ENCODE results near the gene ZKSCAN7. TPM values are rescaled to one million over a fixed set of nuclear protein-coding genes. Genes with fewer than 3 reads are reported as not detected.

ZKSCAN7 gene
- total and polyA plus RNA-seq, 2 experiments from 2014 or later: 4.7 to 17.8 TPM

DNA sequence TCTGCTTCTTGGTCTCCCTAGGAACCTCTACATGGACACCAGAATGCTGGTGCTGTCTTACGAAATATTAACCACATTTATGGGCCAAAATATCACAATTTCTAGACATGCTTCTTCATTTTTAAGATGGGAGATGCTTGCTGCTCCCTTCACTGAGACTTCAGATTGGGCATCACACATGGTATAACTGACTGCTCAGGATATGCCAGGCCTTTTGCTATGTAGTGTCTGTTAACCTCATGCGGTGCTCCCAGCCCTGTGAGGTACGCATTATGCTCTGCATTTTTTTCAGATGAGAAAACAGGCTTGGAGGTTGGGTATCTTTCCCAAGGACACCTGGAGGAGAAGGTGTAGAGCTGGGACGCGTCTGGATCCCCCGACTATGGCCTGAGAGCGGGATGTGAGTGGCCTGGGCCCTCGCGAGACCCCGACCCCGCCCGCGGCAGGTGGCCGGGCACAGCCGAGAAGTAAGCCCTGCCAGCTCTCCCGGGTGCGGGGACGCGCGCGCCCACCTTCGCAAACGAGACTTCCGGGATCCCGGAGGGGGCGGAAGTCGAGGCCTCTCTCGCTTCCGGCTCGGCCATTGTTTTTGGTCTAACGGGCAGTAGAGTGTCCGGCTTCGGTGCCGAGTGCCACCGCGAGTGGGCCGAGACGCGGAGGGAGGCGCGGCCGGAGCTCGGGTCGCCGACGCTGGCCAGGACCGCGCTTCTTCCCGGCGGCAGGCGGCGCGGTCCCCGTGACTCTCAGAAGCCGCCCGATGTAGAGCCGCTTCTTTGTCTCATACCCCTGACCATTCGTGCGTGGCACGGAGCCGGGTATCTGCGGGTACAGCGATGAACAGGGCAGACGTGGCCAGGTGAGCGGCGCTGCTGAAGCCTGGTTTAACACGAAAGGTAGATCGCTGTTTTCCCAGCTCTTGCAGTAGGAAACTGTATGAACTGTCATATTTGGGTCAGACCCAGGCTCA, at the start of gene ZKSCAN7 (continued):
- TF ChIP-seq POLR2AphosphoS5 (IDR thresholded peaks at IDR 0.05; ENCODE audit: low read depth): peak; percentile 84

DNA sequence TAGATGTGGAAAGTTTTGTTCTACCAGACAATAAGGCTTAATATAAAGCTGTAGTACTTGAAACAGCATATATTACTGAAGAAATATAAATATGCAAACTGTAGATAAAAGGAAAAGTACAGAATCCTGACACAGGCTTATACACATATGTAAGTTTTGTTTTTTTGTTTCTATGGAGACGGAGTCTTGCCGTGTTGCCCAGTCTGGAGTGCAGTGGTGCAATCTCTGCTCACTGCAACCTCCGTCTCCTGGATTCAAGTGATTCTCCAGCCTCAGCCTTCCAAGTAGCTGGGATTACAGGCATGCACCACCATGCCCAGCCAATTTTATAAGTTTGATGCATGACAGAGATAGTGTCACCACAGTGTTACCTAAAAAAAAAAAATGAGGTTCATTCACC, 48.4 kb upstream of the ZKSCAN7 start:
- DNase-seq (ENCODE audit: low spot score) (no peak), ATAC-seq (no peak)
- Mint-ChIP-seq H3K4me1 (peaks cover 18% of the 10 kb centered on the region), H3K9me3 (peaks cover 16% of the 10 kb centered on the region), H3K4me3 (no peak overlapping the region; the same call in 2 of the 3 replicates), H3K27me3 (ENCODE audit: insufficient read depth, low read depth, poor library complexity) (peaks cover 9% of the 10 kb centered on the region), H3K36me3 (ENCODE audit: low read depth) (peaks cover 41% of the 10 kb centered on the region), H3K27ac (no peak overlapping the region)
- Histone ChIP-seq H3K79me2 (replicated peaks; ENCODE audit: insufficient read depth) (peaks cover 83% of the 10 kb centered on the region), H3K27me3 (ENCODE audit: insufficient read depth) (no peaks in the 10 kb centered on the region), H4K20me1 (replicated peaks; ENCODE audit: insufficient read depth) (peaks cover 20% of the 10 kb centered on the region), H2AFZ (no peak overlapping the region), H3K4me2 (no peak overlapping the region), H3K4me3 (no peak overlapping the region), H3K4me1 (ENCODE audit: insufficient read depth) (peaks cover 20% of the 10 kb centered on the region; the same call in 1 of the 2 replicates), H3F3A (replicated peaks; ENCODE audit: low read depth) (no peaks in the 10 kb centered on the region), H3K36me3 (ENCODE audit: insufficient read depth) (no peaks in the 10 kb centered on the region), H3K27ac (ENCODE audit: low read depth) (no peak overlapping the region), H3K9me2 (ENCODE audit: insufficient read depth) (0 out of 2 replicates have a peak, but pooled peaks cover 5% of the 10 kb centered on the region)
- no peak for TF ChIP-seq ZNF462 (CRISPR knock-in tag; IDR thresholded peaks at IDR 0.05)
- TF ChIP-seq POLR2AphosphoS5 (IDR thresholded peaks at IDR 0.05; ENCODE audit: low read depth): no peak
- TF ChIP-seq EZH2phosphoT487 (IDR thresholded peaks at IDR 0.05; ENCODE audit: unreplicated experiment): no peak
- TF ChIP-seq EZH2 (IDR thresholded peaks at IDR 0.05; ENCODE audit: low read depth, unreplicated experiment): no peak
- no peak for TF ChIP-seq NANOG (IDR thresholded peaks at IDR 0.05; ENCODE audit: borderline replicate concordance)
- no peak for TF ChIP-seq CTCF (conservative IDR thresholded peaks at IDR 0.05; ENCODE audit: low read depth in 2 of 2)
- TF ChIP-seq, protein P1, sequence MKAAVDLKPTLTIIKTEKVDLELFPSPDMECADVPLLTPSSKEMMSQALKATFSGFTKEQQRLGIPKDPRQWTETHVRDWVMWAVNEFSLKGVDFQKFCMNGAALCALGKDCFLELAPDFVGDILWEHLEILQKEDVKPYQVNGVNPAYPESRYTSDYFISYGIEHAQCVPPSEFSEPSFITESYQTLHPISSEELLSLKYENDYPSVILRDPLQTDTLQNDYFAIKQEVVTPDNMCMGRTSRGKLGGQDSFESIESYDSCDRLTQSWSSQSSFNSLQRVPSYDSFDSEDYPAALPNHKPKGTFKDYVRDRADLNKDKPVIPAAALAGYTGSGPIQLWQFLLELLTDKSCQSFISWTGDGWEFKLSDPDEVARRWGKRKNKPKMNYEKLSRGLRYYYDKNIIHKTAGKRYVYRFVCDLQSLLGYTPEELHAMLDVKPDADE (IDR thresholded peaks at IDR 0.05): no peak
- no peak for TF ChIP-seq JUNB (IDR thresholded peaks at IDR 0.05; ENCODE audit: unreplicated experiment)
- no peak for TF ChIP-seq STAT1 (IDR thresholded peaks at IDR 0.05; ENCODE audit: unreplicated experiment)
- no peak for TF ChIP-seq ZNF114 (CRISPR knock-in tag; IDR thresholded peaks at IDR 0.05)
- no peak for TF ChIP-seq REST (IDR thresholded peaks at IDR 0.05; ENCODE audit: unreplicated experiment)
